ENCODE results near the gene ZCCHC8.

DNA sequence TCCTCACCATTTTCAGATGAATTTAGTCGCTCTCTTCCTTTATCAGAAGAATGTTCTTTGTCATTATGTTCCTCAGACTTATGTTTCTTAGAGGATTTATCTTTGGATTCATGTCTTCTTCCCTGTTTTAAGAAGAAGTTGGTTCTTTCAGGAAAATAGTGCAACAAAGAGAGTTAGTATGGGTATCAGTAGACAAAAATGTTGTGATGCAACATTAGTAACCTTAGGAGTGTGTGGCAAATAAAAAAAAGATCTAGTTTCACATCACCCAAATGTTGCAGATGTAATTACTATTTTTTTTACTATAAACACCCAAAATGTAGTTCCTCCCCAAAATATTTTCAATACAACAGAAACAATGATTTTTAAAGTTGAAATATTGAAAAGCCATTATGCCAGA, 18.2 kb upstream of the ZCCHC8 start:
- TF ChIP-seq, protein P1, sequence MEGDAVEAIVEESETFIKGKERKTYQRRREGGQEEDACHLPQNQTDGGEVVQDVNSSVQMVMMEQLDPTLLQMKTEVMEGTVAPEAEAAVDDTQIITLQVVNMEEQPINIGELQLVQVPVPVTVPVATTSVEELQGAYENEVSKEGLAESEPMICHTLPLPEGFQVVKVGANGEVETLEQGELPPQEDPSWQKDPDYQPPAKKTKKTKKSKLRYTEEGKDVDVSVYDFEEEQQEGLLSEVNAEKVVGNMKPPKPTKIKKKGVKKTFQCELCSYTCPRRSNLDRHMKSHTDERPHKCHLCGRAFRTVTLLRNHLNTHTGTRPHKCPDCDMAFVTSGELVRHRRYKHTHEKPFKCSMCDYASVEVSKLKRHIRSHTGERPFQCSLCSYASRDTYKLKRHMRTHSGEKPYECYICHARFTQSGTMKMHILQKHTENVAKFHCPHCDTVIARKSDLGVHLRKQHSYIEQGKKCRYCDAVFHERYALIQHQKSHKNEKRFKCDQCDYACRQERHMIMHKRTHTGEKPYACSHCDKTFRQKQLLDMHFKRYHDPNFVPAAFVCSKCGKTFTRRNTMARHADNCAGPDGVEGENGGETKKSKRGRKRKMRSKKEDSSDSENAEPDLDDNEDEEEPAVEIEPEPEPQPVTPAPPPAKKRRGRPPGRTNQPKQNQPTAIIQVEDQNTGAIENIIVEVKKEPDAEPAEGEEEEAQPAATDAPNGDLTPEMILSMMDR (conservative IDR thresholded peaks at IDR 0.05) = no peak
- no peak for TF ChIP-seq ZFX (IDR thresholded peaks at IDR 0.05)
